Mesendoderm (in vitro differentiated cells): ENCODE measurements around the gene MBNL3.

Source experiments
- DNase-seq: peaks from one replicate; pipeline ENCODE4 v3.0.0; 2013
- H2AK5ac ChIP-seq: 2 replicates; pipeline ENCODE4 v1.6.1; 2013; ENCODE audit warnings: low read length, inconsistent platforms
- H2BK120ac ChIP-seq: 2 replicates; pipeline ENCODE4 v1.6.1; 2013; ENCODE audit warnings: low read depth, mild to moderate bottlenecking, low read length, moderate library complexity, mixed read lengths
- H2BK15ac ChIP-seq: replicated peaks from 2 replicates; pipeline ENCODE4 v1.6.1; 2013; ENCODE audit warnings: low read depth, mild to moderate bottlenecking, moderate library complexity
- H2BK5ac ChIP-seq: 2 replicates; pipeline ENCODE4 v1.6.1; 2013; ENCODE audit warnings: low read length, inconsistent platforms
- H3K18ac ChIP-seq: 2 replicates; pipeline ENCODE4 v1.6.1; 2013; ENCODE audit warnings: mild to moderate bottlenecking, low read length, mixed read lengths
- H3K23ac ChIP-seq: one replicate; pipeline ENCODE4 v1.6.1; 2013; ENCODE audit warnings: low read length
- H3K27ac ChIP-seq: 2 replicates; pipeline ENCODE4 v1.5.1; 2013; ENCODE audit warnings: low read depth, mild to moderate bottlenecking, inconsistent platforms, low read length, moderate library complexity
- H3K27me3 ChIP-seq: 2 replicates; pipeline ENCODE4 v1.6.1; 2013; ENCODE audit warnings: low read length, control low read depth, mild to moderate bottlenecking, inconsistent platforms; ENCODE audit not compliant: insufficient read depth, poor library complexity
- H3K36me3 ChIP-seq: 2 replicates; pipeline ENCODE4 v1.6.1; 2013; ENCODE audit warnings: low read length, inconsistent platforms; ENCODE audit not compliant: control insufficient read depth, insufficient read depth
- H3K4ac ChIP-seq: one replicate; pipeline ENCODE4 v1.6.1; 2013; ENCODE audit warnings: low read depth, mild to moderate bottlenecking, low read length, moderate library complexity
- H3K4me1 ChIP-seq: 2 replicates; pipeline ENCODE4 v1.6.1; 2013; ENCODE audit warnings: low read depth, low read length, inconsistent platforms; ENCODE audit not compliant: control insufficient read depth
- H3K4me2 ChIP-seq: 2 replicates; pipeline ENCODE4 v1.6.1; 2013; ENCODE audit warnings: low read length
- H3K4me3 ChIP-seq: 2 replicates; pipeline ENCODE4 v1.5.1; 2013; ENCODE audit warnings: mild to moderate bottlenecking, low read length
- H3K56ac ChIP-seq: one replicate; pipeline ENCODE4 v1.6.1; 2013; ENCODE audit warnings: low read length
- H3K79me1 ChIP-seq: 2 replicates; pipeline ENCODE4 v1.6.1; 2013; ENCODE audit warnings: low read length, inconsistent platforms
- H3K79me2 ChIP-seq: 2 replicates; pipeline ENCODE4 v1.6.1; 2013; ENCODE audit warnings: mild to moderate bottlenecking, low read length; ENCODE audit not compliant: control insufficient read depth, insufficient read depth
- H3K9ac ChIP-seq: 2 replicates; pipeline ENCODE4 v1.6.1; 2013; ENCODE audit warnings: low read length, inconsistent platforms
- H4K5ac ChIP-seq: one replicate; pipeline ENCODE4 v1.6.1; 2013; ENCODE audit warnings: low read length
- H4K8ac ChIP-seq: one replicate; pipeline ENCODE4 v1.6.1; 2013; ENCODE audit warnings: low read depth, mild to moderate bottlenecking, control low read depth, low read length, moderate library complexity
- WGBS: extraction: QIAGEN DNeasy Blood & Tissue Kit; methylation state at CpG from one replicate; pipeline ENCODE4 v1.1.7; 2013; ENCODE audit warnings: low lambda C conversion rate, missing lambda C conversion rate; ENCODE audit not compliant: insufficient coverage; ENCODE audit errors: extremely low coverage; 5-methylcytosine and 5-hydroxymethylcytosine counted together

MBNL3 gene

GRCh38 chrX:132384301-132384700 lies 104.5 kb downstream of the MBNL3 start:
- no peak overlapping the region for H3K18ac ChIP-seq
- WGBS = no CpG with 5 or more reads among the region's 2 CpGs

DNA sequence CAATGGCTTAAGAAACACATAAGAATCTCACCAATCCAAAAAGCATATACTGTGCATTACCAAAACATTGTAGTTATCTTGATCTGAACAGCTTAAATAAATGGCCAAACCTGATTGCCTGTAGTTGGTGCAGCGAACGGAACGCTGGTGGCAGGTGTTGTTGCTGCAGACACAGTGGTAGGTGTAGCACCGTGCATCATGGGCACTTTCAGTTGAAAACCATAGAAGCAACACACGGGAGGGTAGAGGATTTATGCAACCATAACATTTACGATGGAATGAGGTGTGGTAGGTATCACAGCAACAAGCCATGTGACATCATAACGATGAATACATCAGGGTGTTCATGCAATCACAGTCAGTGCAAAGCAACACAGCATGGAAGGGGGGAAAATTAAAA lies 106.8 kb downstream of the MBNL3 start:
- Histone ChIP-seq H3K79me1 (no peaks in the 10 kb centered on the region), H2BK120ac (no peak overlapping the region), H3K56ac (no peak overlapping the region), H3K4me3 (no peak overlapping the region), H2BK5ac (no peak overlapping the region), H3K36me3 (peaks cover 2% of the 10 kb centered on the region), H3K18ac (no peak overlapping the region), H3K79me2 (no peaks in the 10 kb centered on the region), H2AK5ac (no peak overlapping the region), H2BK15ac (no peak overlapping the region), H3K4ac (no peak overlapping the region), H3K9ac (no peak overlapping the region), H3K27ac (no peak overlapping the region), H3K4me1 (no peaks in the 10 kb centered on the region), H3K4me2 (no peak overlapping the region), H4K5ac (no peak overlapping the region), H3K27me3 (no peaks in the 10 kb centered on the region), H4K8ac (no peak overlapping the region), H3K23ac (no peak overlapping the region)
- WGBS = no CpG with 5 or more reads among the region's 7 CpGs
- no peak for DNase-seq

More at GRCh38 chrX:132384301-132384700, 104.5 kb downstream of the MBNL3 start:
- no peak overlapping the region for H3K56ac ChIP-seq
- H3K4me1 ChIP-seq = no peaks in the 10 kb centered on the region
- no peak overlapping the region for H3K23ac ChIP-seq
- H2BK15ac ChIP-seq = no peak overlapping the region
- peaks cover 2% of the 10 kb centered on the region for H3K36me3 ChIP-seq
- H3K79me2 ChIP-seq = no peaks in the 10 kb centered on the region
- no peak overlapping the region for H2AK5ac ChIP-seq
- H4K8ac ChIP-seq = no peak overlapping the region
- no peak overlapping the region for H2BK5ac ChIP-seq
- H4K5ac ChIP-seq = no peak overlapping the region
- no peak overlapping the region for H2BK120ac ChIP-seq
- H3K4me3 ChIP-seq = no peak overlapping the region
- no peak overlapping the region for H3K9ac ChIP-seq
- no peaks in the 10 kb centered on the region for H3K79me1 ChIP-seq
- no peaks in the 10 kb centered on the region for H3K27me3 ChIP-seq
- no peak overlapping the region for H3K4ac ChIP-seq
- no peak overlapping the region for H3K4me2 ChIP-seq
- no peak overlapping the region for H3K27ac ChIP-seq
- DNase-seq = no peak

GRCh38 chrX:132378281-132378680 lies 110.6 kb downstream of the MBNL3 start:
- Histone ChIP-seq H3K4ac (no peak overlapping the region), H4K8ac (no peak overlapping the region), H3K56ac (no peak overlapping the region), H3K23ac (no peak overlapping the region), H2BK15ac (no peak overlapping the region), H4K5ac (no peak overlapping the region), H3K4me1 (no peaks in the 10 kb centered on the region), H3K27ac (no peak overlapping the region), H3K36me3 (peaks cover 2% of the 10 kb centered on the region), H3K18ac (no peak overlapping the region), H3K79me1 (no peaks in the 10 kb centered on the region), H3K27me3 (no peaks in the 10 kb centered on the region), H2BK5ac (no peak overlapping the region), H3K9ac (no peak overlapping the region), H3K79me2 (no peaks in the 10 kb centered on the region), H2AK5ac (no peak overlapping the region), H2BK120ac (no peak overlapping the region), H3K4me3 (no peak overlapping the region), H3K4me2 (no peak overlapping the region)
- no peak for DNase-seq
- WGBS = no CpG with 5 or more reads among the region's 2 CpGs

GRCh38 chrX:132375941-132376340 lies 112.9 kb downstream of the MBNL3 start:
- Histone ChIP-seq H3K79me2 (no peaks in the 10 kb centered on the region), H3K27ac (no peak overlapping the region), H3K23ac (no peak overlapping the region), H3K79me1 (no peaks in the 10 kb centered on the region), H2BK15ac (no peak overlapping the region), H2AK5ac (no peak overlapping the region), H4K8ac (no peak overlapping the region), H3K36me3 (no peaks in the 10 kb centered on the region), H3K4ac (no peak overlapping the region), H3K4me3 (no peak overlapping the region), H3K18ac (no peak overlapping the region), H2BK120ac (no peak overlapping the region), H3K56ac (no peak overlapping the region), H4K5ac (no peak overlapping the region), H3K9ac (no peak overlapping the region), H3K27me3 (no peaks in the 10 kb centered on the region), H2BK5ac (no peak overlapping the region), H3K4me1 (no peaks in the 10 kb centered on the region), H3K4me2 (no peak overlapping the region)
- no CpG with 5 or more reads among the region's 2 CpGs for WGBS
- DNase-seq = peak; percentile 28

DNA sequence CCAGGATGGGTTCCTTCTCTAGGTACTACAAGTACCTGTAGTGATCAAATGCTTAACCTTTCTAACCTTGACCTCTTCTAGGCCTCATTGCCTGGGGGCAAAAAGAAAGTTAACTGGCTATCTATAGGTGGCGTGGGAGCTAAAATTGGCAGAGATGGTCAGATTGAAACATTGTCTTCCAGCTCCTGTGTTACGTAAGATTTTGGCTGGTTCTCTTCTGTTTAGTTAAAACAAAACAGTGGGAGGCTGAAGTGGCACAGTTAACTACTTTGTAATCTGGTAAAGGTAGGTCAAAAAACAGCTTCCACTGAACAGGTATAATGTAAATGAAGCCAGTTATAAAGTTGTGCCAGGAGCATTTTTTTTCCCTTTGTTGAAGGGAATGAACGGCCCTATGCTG lies 115.2 kb downstream of the MBNL3 start:
- H3K9ac ChIP-seq = no peak overlapping the region
- H3K4ac ChIP-seq = no peak overlapping the region
- no peak overlapping the region for H3K4me3 ChIP-seq
- H3K79me2 ChIP-seq = no peaks in the 10 kb centered on the region
- no peak overlapping the region for H4K8ac ChIP-seq
- no peak overlapping the region for H2AK5ac ChIP-seq
- H3K79me1 ChIP-seq = no peaks in the 10 kb centered on the region
- H2BK15ac ChIP-seq = no peak overlapping the region
- no peak overlapping the region for H3K23ac ChIP-seq
- H3K27me3 ChIP-seq = no peaks in the 10 kb centered on the region
- H2BK5ac ChIP-seq = no peak overlapping the region
- WGBS = no CpG with 5 or more reads among the region's 3 CpGs
- H3K36me3 ChIP-seq = no peaks in the 10 kb centered on the region
- no peak overlapping the region for H4K5ac ChIP-seq
- DNase-seq = no peak
- no peak overlapping the region for H3K4me2 ChIP-seq
- no peak overlapping the region for H2BK120ac ChIP-seq
- H3K56ac ChIP-seq = no peak overlapping the region
- no peak overlapping the region for H3K27ac ChIP-seq
- no peak overlapping the region for H3K18ac ChIP-seq
- H3K4me1 ChIP-seq = no peaks in the 10 kb centered on the region

DNA sequence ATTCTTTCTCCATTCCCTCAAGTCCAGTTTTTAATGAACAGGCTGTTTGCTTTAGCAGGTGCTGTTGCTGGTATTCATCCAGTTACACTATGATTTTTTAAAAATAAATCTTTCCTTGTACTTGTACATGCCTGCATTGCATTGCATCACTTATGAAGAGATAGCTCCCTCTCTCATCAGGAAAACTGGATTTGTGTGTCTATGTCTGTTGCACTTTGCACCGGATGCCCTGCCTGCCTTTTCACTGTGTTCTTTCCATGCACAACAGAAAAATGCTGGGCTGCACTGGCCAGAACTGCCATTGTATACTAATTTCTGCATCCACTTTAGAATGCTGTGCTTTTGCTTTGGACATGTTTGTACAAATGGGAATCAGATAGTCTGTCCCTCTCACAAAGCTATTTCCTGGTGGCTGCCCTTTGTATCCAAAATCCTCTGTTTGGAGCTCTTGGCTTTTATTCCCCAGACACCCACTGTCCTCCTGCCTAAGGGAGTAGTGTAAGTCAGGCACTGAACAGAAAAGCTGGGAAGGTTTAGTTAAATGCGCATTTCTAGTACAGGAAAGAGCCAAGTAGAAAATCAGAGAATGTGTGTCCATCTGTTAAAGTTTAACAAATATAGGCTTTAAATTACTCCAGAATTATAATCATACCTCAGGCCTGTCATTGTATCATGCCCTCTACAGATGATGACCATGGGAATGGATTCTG lies 119.1 kb downstream of the MBNL3 start:
- H3K9ac ChIP-seq = no peak overlapping the region
- no peak overlapping the region for H4K5ac ChIP-seq
- no peak for DNase-seq
- H2BK15ac ChIP-seq = no peak overlapping the region
- no peak overlapping the region for H4K8ac ChIP-seq
- no peak overlapping the region for H3K56ac ChIP-seq
- H3K79me1 ChIP-seq = no peaks in the 10 kb centered on the region
- no peak overlapping the region for H2BK120ac ChIP-seq
- WGBS = no CpG with 5 or more reads among the region's 2 CpGs
- H3K4me3 ChIP-seq = no peak overlapping the region
- H2AK5ac ChIP-seq = no peak overlapping the region
- H3K18ac ChIP-seq = no peak overlapping the region
- no peaks in the 10 kb centered on the region for H3K79me2 ChIP-seq
- no peak overlapping the region for H3K27ac ChIP-seq
- no peak overlapping the region for H2BK5ac ChIP-seq
- H3K27me3 ChIP-seq = no peaks in the 10 kb centered on the region
- H3K4me1 ChIP-seq = no peaks in the 10 kb centered on the region
- H3K4ac ChIP-seq = no peak overlapping the region
- H3K23ac ChIP-seq = no peak overlapping the region
- no peaks in the 10 kb centered on the region for H3K36me3 ChIP-seq
- no peak overlapping the region for H3K4me2 ChIP-seq
